Measurements from ENCODE around the gene ASB10. TPM values are rescaled to one million over a fixed set of nuclear protein-coding genes. Genes with fewer than 3 reads are reported as not detected.

ASB10 gene
- total and polyA plus RNA-seq, 4 donors, result not detected

GRCh38 chr7:151208253-151208862 lies 21.3 kb upstream of the ASB10 start (continued):
- no peak for TF ChIP-seq CTCF (IDR thresholded peaks at IDR 0.05; ENCODE audit: low read depth, low read length, missing input control)

DNA sequence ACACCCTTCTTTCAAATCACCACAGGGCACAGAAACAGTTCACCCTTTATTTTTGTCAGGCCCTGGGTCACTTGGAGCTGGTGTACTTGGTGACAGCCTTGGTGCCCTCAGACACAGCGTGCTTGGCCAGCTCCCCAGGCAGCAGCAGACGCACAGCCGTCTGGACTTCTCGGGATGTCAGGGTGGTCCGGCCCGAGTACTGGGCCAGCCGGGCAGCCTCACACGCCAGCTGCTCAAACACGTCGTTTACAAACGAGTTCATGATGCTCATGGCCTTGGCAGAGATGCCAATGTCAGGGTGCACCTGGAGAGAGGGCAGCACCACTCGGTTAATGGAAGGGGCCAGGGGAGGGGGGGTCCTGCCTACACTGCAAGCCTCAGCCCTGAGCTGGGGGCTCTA lies 20.8 kb upstream of the ASB10 start:
- H3K9ac ChIP-seq (ENCODE audit: low read depth in 1 of 2, low read length in 2 of 2), result no peak overlapping the region
- 74% methylated on average over 12 of the region's 12 CpGs for WGBS
- H3K4me1 ChIP-seq (ENCODE audit: control insufficient read depth in 4 of 4, insufficient read depth in 4 of 4, low read length in 3 of 4), result no peaks in the 10 kb centered on the region
- no peak overlapping the region for H3K27ac ChIP-seq (ENCODE audit: low read depth in 1 of 2, low read length in 2 of 2)
- no peaks in the 10 kb centered on the region for H3K9me3 ChIP-seq (ENCODE audit: control insufficient read depth in 4 of 4, low read length in 3 of 4)
- DNase-seq (ENCODE audit: low spot score), result no peak
- no peak overlapping the region for H3K4me3 ChIP-seq (ENCODE audit: low read depth in 1 of 3, low read length in 3 of 3)
- H3K36me3 ChIP-seq (ENCODE audit: control insufficient read depth in 4 of 4, insufficient read depth in 3 of 4, low read depth in 1 of 4, low read length in 3 of 4), result peaks cover 0 to 2% (median under 1%) of the 10 kb centered on the region in 4 donors
- TF ChIP-seq RXRA (IDR thresholded peaks at IDR 0.05) (no peak), MAX (IDR thresholded peaks at IDR 0.05) (no peak), SP1 (IDR thresholded peaks at IDR 0.05) (no peak), FOXA2 (IDR thresholded peaks at IDR 0.05) (no peak), JUND (IDR thresholded peaks at IDR 0.05) (no peak), CTCF (IDR thresholded peaks at IDR 0.05; ENCODE audit: low read depth, low read length, missing input control) (no peak)
- peaks cover 0 to 12% (median 0%) of the 10 kb centered on the region in 4 donors for H3K27me3 ChIP-seq (ENCODE audit: control insufficient read depth in 4 of 4, insufficient read depth in 4 of 4, low read length in 3 of 4)

- Histone ChIP-seq H3K27ac (ENCODE audit: low read depth in 1 of 2, low read length in 2 of 2) (no peak overlapping the region), H3K4me3 (ENCODE audit: low read depth in 1 of 3, low read length in 3 of 3) (no peak overlapping the region), H3K36me3 (ENCODE audit: control insufficient read depth in 4 of 4, insufficient read depth in 3 of 4, low read depth in 1 of 4, low read length in 3 of 4) (no peaks in the 10 kb centered on the region), H3K4me1 (ENCODE audit: control insufficient read depth in 4 of 4, insufficient read depth in 4 of 4, low read length in 3 of 4) (no peaks in the 10 kb centered on the region), H3K9ac (ENCODE audit: low read depth in 1 of 2, low read length in 2 of 2) (no peak overlapping the region), H3K27me3 (ENCODE audit: control insufficient read depth in 4 of 4, insufficient read depth in 4 of 4, low read length in 3 of 4) (peaks cover 0 to 12% (median 0%) of the 10 kb centered on the region in 4 donors), H3K9me3 (ENCODE audit: control insufficient read depth in 4 of 4, low read length in 3 of 4) (no peaks in the 10 kb centered on the region)
- DNase-seq (ENCODE audit: low spot score), result no peak
- WGBS, result 62% methylated on average over 9 of the region's 9 CpGs
- TF ChIP-seq FOXA2 (IDR thresholded peaks at IDR 0.05), result no peak
- TF ChIP-seq, protein P1, sequence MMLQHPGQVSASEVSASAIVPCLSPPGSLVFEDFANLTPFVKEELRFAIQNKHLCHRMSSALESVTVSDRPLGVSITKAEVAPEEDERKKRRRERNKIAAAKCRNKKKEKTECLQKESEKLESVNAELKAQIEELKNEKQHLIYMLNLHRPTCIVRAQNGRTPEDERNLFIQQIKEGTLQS (IDR thresholded peaks at IDR 0.05), result no peak
- no peak for TF ChIP-seq EGR1 (IDR thresholded peaks at IDR 0.05; ENCODE audit: low read depth in 2 of 2)
- no peak for TF ChIP-seq NR2F2 (IDR thresholded peaks at IDR 0.05)
- TF ChIP-seq ZBTB33 (IDR thresholded peaks at IDR 0.05), result no peak
- no peak for TF ChIP-seq SP1 (IDR thresholded peaks at IDR 0.05)
- no peak for TF ChIP-seq RAD21 (IDR thresholded peaks at IDR 0.05)
- no peak for TF ChIP-seq HNF4A (conservative IDR thresholded peaks at IDR 0.05)
- TF ChIP-seq HNF4G (IDR thresholded peaks at IDR 0.05), result no peak
- no peak for TF ChIP-seq MAX (IDR thresholded peaks at IDR 0.05)
- TF ChIP-seq FOXA1 (IDR thresholded peaks at IDR 0.05), result no peak
- no peak for TF ChIP-seq YY1 (IDR thresholded peaks at IDR 0.05)
- no peak for TF ChIP-seq RXRA (IDR thresholded peaks at IDR 0.05)
- TF ChIP-seq REST (IDR thresholded peaks at IDR 0.05), result no peak
- no peak for TF ChIP-seq TAF1 (conservative IDR thresholded peaks at IDR 0.05)
- TF ChIP-seq CTCF (IDR thresholded peaks at IDR 0.05; ENCODE audit: low read depth, low read length, missing input control), result no peak
- TF ChIP-seq JUND (IDR thresholded peaks at IDR 0.05), result no peak
Observed at GRCh38 chr7:151207315-151207714, 20.3 kb upstream of the ASB10 start.

All from liver (tissue), 9 donors.